HG03280 (cell line): ENCODE measurements around the gene SEC14L3.

ENCODE experiments used
- ATAC-seq: cut with Tn5 transposase; IDR thresholded peaks from one replicate; pipeline ENCODE4 v1.9.1; 2021; ENCODE audit warnings: mild to moderate bottlenecking, moderate library complexity; ENCODE audit not compliant: unreplicated experiment

The SEC14L3 gene

GRCh38 chr22:30424534-30425326, 47.1 kb downstream of the SEC14L3 start:
- no peak for ATAC-seq

GRCh38 chr22:30423959-30424533, 47.8 kb downstream of the SEC14L3 start:
- ATAC-seq, result peak; percentile 81

- peak; percentile 17 for ATAC-seq
Measured at GRCh38 chr22:30423301-30423958, 48.4 kb downstream of the SEC14L3 start.

GRCh38 chr22:30422481-30423300, 49.1 kb downstream of the SEC14L3 start:
- ATAC-seq, result no peak

GRCh38 chr22:30421695-30422480, 49.9 kb downstream of the SEC14L3 start:
- no peak for ATAC-seq

- ATAC-seq, result no peak
Measured at GRCh38 chr22:30420347-30421125, 51.3 kb downstream of the SEC14L3 start.

GRCh38 chr22:30416837-30417236, 55.0 kb downstream of the SEC14L3 start:
- no peak for ATAC-seq

DNA sequence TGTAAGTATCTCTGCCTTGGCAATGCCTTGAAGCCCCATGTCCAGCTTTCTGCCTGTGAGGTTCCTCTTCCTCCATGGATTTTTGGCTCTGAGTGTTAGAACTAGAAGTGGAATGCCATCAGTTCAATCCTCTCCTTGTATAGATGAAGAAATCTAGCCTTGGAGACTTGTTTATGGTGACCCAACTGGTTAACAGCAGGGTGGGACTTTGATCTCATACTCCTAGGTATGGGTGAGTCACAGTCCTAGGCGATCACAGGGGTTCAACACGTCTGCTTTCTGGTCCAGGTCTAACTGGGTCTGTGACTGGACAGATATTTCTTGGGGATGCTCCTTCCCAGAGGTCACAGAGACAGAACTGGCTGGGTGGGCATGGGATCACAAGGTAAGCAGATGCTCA, 55.4 kb downstream of the SEC14L3 start:
- no peak for ATAC-seq

GRCh38 chr22:30414525-30415047, 57.2 kb downstream of the SEC14L3 start:
- no peak for ATAC-seq

- ATAC-seq, result no peak
Measured at GRCh38 chr22:30413745-30414524, 57.9 kb downstream of the SEC14L3 start.

- ATAC-seq, result no peak
Measured at GRCh38 chr22:30413001-30413400, 58.8 kb downstream of the SEC14L3 start.

- ATAC-seq, result no peak
Measured at GRCh38 chr22:30411780-30412179, 60.0 kb downstream of the SEC14L3 start.
